ENCODE measurements around the gene LHFPL5. TPM values are rescaled to one million over a fixed set of nuclear protein-coding genes. Genes with fewer than 3 reads are reported as not detected.

LHFPL5 gene
- total and polyA plus RNA-seq, 2 donors (not counting 1 experiment from before 2014, with no cell fraction given), result not detected

- ATAC-seq (ENCODE audit: low read depth), result no peak
- H3K4me3 Mint-ChIP-seq, result no peak overlapping the region
- Histone ChIP-seq H4K20me1 (ENCODE audit: control insufficient read depth, insufficient read depth, low read length, poor library complexity, severe bottlenecking) (no peaks in the 10 kb centered on the region), H3K4me2 (replicated peaks; ENCODE audit: low read depth, low read length, poor library complexity, severe bottlenecking) (no peak overlapping the region), H3K79me2 (ENCODE audit: control insufficient read depth, insufficient read depth, low read length) (no peaks in the 10 kb centered on the region), H3K4me1 (ENCODE audit: control insufficient read depth in 2 of 2, insufficient read depth in 2 of 2, low read length in 2 of 2) (no peaks in the 10 kb centered on the region), H2AFZ (ENCODE audit: insufficient read depth, low read depth, low read length, poor library complexity, severe bottlenecking) (no peak overlapping the region), H3K27me3 (replicated peaks in 1 of 4; ENCODE audit: control extremely low read depth in 1 of 4, control insufficient read depth in 3 of 4, insufficient read depth in 4 of 4, low read length in 3 of 4) (peaks cover 0 to 10% (median 0%) of the 10 kb centered on the region in 4 experiments), H3K27ac (ENCODE audit: low read length in 2 of 2) (no peak overlapping the region), H3K9ac (ENCODE audit: low read length) (no peak overlapping the region), H3K36me3 (replicated peaks in 1 of 2; ENCODE audit: control extremely low read depth in 1 of 2, control insufficient read depth in 1 of 2, extremely low read depth in 1 of 2, insufficient read depth in 2 of 2, low read length in 1 of 2) (no peaks in the 10 kb centered on the region), H3K9me3 (ENCODE audit: control extremely low read depth in 1 of 3, control insufficient read depth in 2 of 3, insufficient read depth in 1 of 3, low read length in 2 of 3) (no peaks in the 10 kb centered on the region), H3K4me3 (ENCODE audit: control extremely low read depth in 1 of 5, extremely low read depth in 1 of 5, insufficient read depth in 1 of 5, low read depth in 2 of 5, low read length in 4 of 5) (no peak overlapping the region)
- intact Hi-C loops (cut with micrococcal nuclease), result no loop called here
- no peaks in the 10 kb centered on the region for H3K4me1 Mint-ChIP-seq
- TF ChIP-seq EZH2 (IDR thresholded peaks at IDR 0.05; ENCODE audit: borderline replicate concordance, insufficient read depth, low read depth, low read length, poor library complexity, severe bottlenecking), result no peak
- no peak for TF ChIP-seq CTCF (IDR thresholded peaks at IDR 0.05)
- CTCF ChIA-PET, result no interaction called here
- H3K9me3 Mint-ChIP-seq (ENCODE audit: insufficient read depth), result no peaks in the 10 kb centered on the region
- POLR2A ChIA-PET, result no interaction called here
- no peak overlapping the region for H3K27ac Mint-ChIP-seq
- 91% methylated on average over 1 of the region's 5 CpGs for WGBS (ENCODE audit: insufficient coverage)
- peaks cover 3% of the 10 kb centered on the region for H3K27me3 Mint-ChIP-seq
- no peak for DNase-seq
Observed at GRCh38 chr6:35798706-35799105, 6.4 kb upstream of the LHFPL5 start.

- H3K4me2 ChIP-seq (replicated peaks; ENCODE audit: low read depth, low read length, poor library complexity, severe bottlenecking), result no peak overlapping the region
- 80% methylated on average over 1 of the region's 3 CpGs for WGBS (ENCODE audit: insufficient coverage)
- no peak overlapping the region for H3K4me3 Mint-ChIP-seq
Observed at GRCh38 chr6:35801148-35801547, 4.0 kb upstream of the LHFPL5 start.

More at GRCh38 chr6:35801148-35801547, 4.0 kb upstream of the LHFPL5 start:
- Mint-ChIP-seq H3K27me3 (peaks cover 13% of the 10 kb centered on the region), H3K4me1 (peaks cover 4% of the 10 kb centered on the region), H3K9me3 (ENCODE audit: insufficient read depth) (no peaks in the 10 kb centered on the region), H3K27ac (no peak overlapping the region)
- Histone ChIP-seq H3K4me1 (ENCODE audit: control insufficient read depth in 2 of 2, insufficient read depth in 2 of 2, low read length in 2 of 2) (peaks cover 0 to 5% of the 10 kb centered on the region in 2 donors), H3K36me3 (replicated peaks in 1 of 2; ENCODE audit: control extremely low read depth in 1 of 2, control insufficient read depth in 1 of 2, extremely low read depth in 1 of 2, insufficient read depth in 2 of 2, low read length in 1 of 2) (no peaks in the 10 kb centered on the region), H4K20me1 (ENCODE audit: control insufficient read depth, insufficient read depth, low read length, poor library complexity, severe bottlenecking) (no peaks in the 10 kb centered on the region), H3K4me3 (ENCODE audit: control extremely low read depth in 1 of 5, extremely low read depth in 1 of 5, insufficient read depth in 1 of 5, low read depth in 2 of 5, low read length in 4 of 5) (no peak overlapping the region), H3K27me3 (replicated peaks in 1 of 4; ENCODE audit: control extremely low read depth in 1 of 4, control insufficient read depth in 3 of 4, insufficient read depth in 4 of 4, low read length in 3 of 4) (peaks cover 0 to 16% (median 0%) of the 10 kb centered on the region in 4 experiments), H3K79me2 (ENCODE audit: control insufficient read depth, insufficient read depth, low read length) (no peaks in the 10 kb centered on the region), H3K9ac (ENCODE audit: low read length) (no peak overlapping the region), H3K9me3 (ENCODE audit: control extremely low read depth in 1 of 3, control insufficient read depth in 2 of 3, insufficient read depth in 1 of 3, low read length in 2 of 3) (peaks cover 0 to 10% (median 0%) of the 10 kb centered on the region in 3 donors), H2AFZ (ENCODE audit: insufficient read depth, low read depth, low read length, poor library complexity, severe bottlenecking) (no peak overlapping the region), H3K27ac (ENCODE audit: low read length in 2 of 2) (no peak overlapping the region)
- no peak for ATAC-seq (ENCODE audit: low read depth)
- intact Hi-C loops (cut with micrococcal nuclease), result no loop called here
- no peak for TF ChIP-seq EZH2 (IDR thresholded peaks at IDR 0.05; ENCODE audit: borderline replicate concordance, insufficient read depth, low read depth, low read length, poor library complexity, severe bottlenecking)
- TF ChIP-seq CTCF (IDR thresholded peaks at IDR 0.05), result no peak
- ChIA-PET CTCF (no interaction called here), POLR2A (no interaction called here)
- no peak for DNase-seq

Data from B cell (primary cell).